ENCODE measurements around the gene OR6S1.
"Not testable (repeated sequence)": the region's sequence is repeated elsewhere in the genome, so short reads cannot be mapped to it uniquely, and the experiment has no call there.

OR6S1 gene

DNA sequence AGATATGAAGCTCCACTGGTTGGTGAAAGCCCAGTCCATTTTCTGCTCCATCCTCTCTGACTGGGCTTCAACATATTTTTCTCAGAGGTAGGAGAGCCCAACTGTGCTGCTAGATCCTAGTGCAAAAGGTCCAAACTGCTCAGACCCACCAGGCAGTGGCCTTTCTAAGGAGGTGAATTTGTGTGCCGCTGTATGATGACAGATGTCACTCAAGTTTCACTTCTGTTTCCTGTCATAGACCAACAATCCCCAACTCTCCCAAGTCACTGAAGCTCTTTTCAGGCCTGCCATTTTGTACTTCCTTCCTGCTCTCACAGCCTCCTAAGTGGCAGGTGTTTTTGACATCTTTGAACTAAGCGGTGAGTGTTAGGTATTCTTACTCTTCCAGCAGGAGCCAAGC is 26.5 kb upstream of the OR6S1 start:
- no peak for DNase-seq

DNA sequence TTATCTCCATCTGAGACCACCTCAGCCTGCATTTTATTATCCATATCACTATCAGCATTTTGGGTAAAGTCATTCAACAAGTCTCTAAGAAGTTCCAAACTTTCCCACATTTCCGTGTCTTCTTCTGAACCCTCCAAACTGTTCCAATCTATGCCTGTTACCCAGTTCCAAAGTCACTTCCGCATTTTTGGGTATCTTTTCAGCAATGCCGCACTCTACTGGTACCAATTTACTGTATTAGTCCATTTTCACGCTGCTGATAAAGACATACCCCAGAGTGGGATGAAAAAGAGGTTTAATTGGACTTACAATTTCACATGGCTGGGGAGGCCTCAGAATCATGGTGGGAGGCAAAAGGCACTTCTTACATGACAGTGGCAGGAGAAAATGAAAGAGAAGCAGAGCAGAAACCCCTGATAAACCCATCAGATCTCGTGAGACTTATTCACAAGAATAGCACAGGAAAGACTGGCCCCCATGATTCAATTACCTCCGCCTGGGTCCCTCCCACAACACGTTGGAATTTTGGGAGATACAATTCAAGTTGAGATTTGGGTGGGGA is 25.0 kb upstream of the OR6S1 start:
- not testable (repeated sequence) for DNase-seq

DNA sequence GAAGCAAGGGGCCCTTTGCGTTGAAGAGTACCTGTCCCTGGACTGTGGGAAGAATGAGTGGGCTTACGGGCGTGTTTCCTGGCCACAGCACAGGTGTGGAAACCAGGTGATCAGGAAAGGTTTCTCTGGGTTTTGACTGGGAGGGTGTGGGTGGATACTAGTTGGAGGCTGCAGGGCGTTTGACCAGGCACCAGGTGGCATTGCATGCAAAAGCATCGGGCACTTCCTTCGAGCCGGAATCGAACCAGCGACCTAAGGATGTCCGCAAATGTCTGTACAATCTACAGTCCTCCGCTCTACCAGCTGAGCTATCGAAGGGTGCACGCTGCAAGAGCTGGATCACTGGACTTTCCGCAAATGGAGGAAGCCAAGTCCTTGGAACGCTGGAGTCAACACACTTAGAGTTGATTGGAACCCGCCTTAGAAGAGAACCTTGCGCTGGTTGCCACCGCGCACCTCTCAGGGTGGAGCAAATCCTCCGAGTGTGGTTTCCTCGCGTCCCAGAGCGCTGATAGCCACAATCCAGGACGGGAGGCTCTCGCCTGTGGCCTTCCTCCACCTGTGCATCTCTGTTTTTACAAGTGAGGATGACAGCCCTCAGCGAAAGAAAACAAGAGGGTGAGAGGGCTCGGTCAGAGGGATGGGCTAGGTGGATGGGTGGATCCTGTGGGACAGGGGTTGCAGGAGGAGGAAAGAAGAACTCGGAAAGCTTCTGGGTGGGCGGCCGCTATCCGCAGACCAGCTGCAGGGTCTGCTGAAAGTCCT is 21.7 kb upstream of the OR6S1 start:
- peak; percentile 81 for DNase-seq

DNA sequence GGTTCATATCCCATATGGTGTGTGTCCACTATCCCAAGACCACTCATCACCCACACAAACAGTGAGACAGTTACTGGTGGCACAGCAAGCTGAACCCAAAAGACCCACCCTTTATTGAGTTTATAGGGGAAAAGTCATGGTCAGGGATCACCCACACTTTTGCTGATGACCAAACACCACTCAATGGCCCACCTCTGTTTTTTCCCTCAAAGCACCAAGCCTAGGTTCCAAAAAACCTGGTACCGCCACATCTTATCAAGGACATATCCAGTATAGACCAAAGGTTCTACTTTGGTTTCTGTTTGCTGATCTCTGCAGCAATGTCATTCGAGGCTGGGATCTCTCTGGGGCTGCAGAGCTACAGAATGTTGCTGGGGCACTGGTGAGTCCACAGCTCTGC is 19.7 kb upstream of the OR6S1 start:
- no peak for DNase-seq

DNA sequence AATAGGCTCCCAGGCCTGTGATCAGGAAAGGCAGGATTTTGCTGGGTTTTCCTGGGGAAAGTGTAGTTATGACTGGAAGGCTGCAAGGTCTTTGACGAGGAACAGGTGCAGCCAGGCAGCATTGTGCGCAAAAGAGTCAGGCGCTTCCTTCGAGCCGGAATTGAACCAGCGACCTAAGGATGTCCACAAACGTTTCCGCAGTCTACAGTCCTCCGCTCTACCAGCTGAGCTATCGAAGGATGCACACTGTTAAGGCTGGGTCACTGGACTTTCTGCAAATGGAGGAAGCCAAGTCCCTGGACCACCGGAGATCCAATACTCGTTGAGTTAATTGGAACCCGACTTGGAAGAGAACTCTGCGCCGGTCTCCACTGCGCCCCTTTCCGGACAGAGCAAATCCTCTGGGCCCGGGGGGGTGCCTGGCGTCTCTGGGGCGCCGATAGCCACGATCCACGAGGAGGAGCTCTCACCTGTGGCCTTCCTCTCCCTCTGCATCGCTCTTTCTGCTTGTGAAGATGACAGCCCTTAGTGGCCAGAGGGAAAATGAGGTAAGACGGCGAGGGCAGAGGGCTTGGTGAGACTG is 18.4 kb upstream of the OR6S1 start:
- no peak for DNase-seq

DNA sequence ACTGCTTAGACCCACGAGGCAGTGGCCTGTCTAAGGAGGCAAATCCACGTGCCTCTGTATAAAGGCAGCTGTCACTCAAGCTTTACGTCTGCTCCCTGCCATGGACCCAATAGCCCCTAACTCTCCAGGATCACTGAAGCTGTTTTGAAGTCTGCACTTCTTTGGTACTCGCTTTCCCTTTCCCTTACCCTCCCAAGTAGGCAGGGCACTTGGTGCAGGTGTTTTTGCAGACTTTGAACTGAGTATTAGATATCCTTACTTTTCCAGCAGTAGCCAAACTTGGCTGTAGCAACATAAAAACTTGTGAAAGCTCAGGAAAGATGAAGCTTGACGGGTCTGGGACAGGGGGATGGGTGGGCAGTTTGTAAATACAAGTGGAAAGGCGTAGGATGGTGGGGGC is 17.8 kb upstream of the OR6S1 start:
- DNase-seq: no peak

DNA sequence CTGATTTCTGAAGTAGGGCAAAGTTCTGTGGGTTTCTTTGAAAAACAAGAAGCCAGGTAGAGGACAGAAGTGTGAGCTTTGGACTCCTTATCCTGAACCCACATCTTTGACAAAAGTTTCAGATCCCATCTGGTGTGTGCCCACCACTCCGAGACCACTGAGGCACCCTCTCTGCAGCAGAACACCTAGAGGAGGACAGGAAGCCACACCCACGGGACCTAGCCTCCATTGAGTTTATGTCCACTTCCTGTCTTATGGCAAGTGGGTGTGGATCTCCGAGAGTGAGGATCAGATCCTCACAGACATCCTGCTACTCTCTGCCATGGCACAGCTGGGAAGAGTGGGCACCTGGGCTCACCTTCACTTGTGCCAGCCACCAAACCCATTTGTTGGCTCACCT is 16.8 kb upstream of the OR6S1 start:
- no peak for DNase-seq

DNA sequence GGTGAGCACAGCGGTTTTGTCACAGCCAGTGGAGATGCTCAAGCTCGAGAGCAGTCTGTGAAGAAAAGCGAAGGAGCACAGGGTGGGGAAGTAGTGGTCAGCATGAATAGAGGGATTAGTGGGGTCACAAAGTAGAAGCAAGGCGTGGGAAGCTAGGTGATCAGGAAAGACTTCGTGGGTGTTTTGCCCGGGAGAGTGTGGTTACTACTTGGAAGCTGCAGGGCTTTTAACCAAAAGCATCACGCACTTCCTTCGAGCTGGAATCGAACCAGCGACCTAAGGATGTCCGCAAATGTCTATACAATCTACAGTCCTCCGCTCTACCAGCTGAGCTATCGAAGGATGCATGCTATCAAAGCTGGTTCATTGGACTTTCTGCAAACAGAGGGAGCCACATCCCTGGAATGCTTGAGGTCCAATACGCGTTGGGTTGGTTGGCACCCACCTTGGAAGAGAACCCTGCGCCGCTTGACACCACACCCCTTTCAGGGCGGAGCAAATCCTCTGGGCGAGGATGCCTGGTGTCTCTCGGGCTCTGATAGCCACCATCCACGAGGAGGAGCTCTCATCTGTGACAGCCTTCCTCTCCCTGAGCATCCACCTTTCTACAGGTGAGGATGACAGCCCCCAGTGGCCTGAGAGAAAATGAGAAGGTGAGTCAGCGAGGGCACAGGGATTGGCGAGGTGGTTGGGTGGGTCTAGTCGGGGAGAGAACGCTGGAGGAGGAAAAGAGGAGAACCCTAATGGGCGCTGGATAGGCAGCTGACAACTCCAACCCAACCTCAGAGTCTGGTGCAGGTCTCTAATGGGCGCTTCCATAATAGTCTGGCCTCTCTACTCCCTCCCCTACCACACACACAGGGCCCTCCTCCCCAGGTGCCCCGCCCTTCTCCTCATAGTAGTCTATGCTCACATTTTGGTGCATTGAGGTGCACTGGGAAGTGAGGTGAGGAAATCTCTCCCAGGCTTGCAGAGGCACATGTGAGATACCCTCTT is 16.0 kb upstream of the OR6S1 start:
- DNase-seq: peak; percentile 31

DNA sequence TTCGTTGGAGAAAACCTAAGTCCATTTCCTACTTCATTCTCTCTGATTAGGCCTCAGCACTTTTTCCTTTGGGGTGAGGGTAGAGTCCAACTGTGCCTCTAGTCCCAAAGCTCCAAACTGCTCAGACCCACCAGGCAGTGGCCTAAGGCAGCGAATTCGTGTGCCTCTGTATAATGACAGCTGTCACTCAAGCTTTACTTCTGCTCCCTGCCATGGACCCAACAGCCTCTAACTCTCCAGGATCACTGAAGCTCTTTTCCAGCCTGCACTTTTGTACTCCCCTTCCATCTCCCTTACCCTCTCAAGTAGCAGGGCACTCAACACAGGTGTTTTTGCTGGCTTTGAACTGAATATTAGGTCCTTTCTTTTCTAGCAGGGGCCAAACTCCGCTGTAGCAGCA is 14.8 kb upstream of the OR6S1 start:
- no peak for DNase-seq

DNA sequence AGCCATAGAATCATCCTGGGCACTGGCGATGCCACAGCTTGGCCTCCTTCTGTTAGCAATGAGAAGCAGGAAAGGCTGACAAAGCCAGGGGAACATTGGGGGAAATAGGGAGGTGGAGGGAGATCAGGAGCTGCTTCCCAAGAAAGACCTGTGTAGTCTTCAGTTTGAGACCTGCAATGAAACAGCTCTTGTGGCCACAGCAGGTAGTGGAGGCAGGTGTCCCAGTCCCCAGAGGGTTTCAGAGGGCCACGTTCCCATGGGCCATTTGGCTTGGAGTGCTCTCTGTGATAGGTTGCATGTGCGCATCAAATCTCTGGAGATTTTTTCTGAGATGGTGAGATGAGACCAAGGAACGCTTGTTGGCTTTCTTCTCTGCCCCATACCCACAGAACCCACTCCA is 14.4 kb upstream of the OR6S1 start:
- no peak for DNase-seq

DNA sequence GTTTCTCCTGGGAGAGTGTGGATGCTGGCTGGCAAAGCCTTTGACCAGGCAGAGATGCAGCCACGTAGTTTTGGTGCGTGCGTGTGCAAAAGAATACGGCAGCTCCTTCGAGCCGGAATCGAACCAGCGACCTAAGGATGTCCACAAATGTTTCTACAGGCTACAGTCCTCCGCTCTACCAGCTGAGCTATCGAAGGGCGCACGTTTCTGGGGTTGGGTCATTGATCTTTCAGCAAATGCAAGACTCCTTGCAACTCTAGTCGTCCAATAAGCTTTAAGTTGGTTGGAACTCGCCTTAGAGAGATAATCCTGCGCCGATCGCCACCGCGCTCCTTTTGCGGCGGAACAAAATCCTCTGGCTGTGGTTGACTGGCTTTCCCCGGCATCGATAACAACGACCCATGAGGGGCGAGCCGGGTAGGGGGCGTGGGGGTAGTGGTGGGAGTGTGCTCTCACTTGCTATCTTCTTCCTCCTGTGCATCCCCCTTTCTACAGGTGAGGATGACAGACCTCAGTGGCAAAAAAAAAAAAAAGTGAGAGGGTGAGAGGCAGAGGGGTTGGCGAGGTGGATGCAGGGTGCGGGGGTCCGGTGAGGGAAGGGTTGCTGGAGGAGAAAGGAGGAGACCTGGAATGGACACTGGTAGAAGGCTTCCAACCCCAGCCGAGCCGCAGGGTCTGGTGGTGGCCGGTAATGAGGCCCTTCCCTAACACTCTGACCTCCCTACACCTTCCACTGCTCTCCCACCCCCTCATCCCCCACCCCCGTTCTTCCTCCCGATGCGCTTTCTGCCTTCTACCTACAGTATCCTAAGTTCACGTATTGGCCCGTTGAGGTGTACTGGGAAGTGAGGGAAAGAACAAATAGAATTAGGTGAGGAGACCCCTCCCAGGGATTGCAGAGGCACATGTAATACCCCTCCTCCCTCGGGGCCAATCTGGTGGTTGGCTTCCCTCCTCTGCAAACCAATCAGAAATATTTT is 11.8 kb upstream of the OR6S1 start:
- DNase-seq: peak; percentile 56

DNA sequence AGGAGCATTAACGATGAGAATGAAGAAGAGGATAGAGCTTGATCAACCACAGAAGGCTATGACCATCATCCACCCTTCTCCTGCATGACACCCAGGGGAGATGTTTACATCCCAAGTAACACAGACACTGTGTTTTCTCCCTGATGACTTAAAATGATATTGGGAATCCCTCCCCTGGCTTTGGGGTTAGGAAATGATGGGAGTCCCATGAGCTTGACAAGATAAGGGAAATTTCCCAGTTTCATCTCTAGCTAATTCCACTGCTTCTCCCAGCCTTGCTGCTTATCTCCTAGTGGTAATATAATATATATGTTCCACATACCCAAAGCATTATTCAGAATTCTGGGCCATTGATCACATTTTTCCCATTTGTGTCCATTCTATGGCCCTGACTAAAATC is 4.0 kb upstream of the OR6S1 start:
- DNase-seq: no peak

DNA sequence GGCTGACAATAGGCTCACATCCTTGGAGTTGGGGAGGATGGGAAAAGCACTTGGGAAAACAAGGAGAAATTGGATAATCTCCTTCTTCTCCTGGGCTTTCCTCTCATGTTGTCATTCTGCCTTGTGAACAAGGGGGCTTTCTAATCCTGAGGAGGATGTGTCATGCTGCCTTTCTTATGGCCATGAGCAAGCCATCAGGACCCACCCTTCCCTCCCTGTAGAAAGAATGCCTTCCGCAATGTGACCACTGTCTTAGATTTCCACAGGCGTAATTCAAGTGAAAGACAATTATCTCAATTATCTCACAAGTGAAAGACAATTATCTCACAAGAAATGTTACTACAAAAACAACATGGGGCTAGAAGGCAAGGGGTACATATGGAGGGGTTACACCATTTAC is 3.0 kb upstream of the OR6S1 start:
- DNase-seq: no peak

DNA sequence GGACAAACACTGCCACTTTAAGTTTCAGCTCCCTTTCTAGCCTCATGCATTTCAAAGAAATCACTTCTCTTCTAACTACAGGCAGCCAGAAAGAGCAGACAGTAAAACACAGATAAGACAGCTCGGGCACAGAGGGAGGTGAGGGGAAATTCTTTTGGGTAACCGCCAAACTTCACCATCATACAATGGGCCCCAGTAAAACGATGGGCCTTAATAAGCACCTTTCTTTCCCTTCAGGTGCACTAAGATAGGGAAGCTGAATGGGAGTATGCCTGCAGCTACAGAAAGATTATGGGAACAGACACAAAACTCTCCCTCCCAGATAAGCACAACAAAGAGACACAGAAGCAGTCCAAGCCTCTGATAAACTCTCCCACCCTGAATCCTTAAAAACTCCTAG is 1.3 kb upstream of the OR6S1 start:
- not testable (repeated sequence) for DNase-seq

DNA sequence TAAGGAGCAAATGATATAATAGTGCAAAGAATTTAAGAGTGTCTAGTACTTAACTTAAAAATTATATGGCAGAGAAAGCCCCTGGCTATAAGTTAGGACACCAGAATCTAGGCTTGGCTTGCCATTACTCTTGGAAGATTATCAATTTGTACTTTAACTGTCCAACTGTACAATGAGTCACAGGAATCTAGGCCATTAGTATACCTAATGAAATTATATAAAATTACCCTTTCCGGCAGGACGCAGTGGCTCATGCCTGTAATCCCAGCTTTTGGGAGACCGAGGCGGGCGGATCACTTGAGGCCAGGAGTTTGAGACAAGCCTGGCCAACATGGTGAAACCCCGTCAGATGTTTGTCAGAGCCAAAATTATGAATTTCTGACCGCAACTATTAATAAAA is 691 bp upstream of the OR6S1 start:
- DNase-seq: no peak

DNA sequence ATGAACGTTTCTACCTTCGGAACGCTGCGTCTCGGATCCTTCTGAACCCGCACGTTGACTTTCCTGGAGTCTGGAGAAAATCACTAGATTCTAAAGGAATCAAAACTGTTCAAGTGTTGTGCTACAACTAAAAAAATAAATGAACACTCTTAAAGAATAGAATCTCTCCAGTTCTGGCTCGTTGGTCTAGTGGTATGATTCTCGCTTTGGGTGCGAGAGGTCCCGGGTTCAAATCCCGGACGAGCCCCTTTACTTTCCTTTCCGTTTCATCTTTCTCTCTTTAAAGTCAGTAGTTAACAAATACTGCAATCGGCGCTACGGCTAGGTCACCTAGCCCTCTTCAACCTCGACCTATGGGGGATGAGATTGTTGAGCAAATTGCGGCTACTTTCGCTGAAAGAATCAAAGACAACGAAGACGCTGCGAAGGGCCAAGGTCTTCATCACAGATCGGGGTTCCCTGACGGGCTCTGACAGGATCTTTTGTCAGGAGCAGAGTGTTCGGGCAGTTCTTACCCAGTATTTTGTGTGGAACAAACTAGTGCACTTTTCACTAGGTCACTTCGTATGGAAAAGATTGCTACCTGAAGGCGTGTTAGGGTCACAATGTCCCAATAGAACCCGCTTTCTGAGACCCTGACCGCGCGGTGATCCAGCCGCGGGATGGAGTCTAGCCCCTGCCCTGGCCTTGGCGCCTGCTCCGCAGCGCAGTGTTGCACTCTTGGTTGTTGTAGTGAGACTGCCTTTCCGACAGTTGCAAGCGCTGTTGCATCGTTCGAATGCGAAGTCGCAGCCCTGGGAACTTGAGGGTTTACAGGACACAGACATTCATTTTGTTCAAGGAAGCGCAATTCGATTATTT is 8.4 kb downstream of the OR6S1 start:
- peak; percentile 62 for DNase-seq

DNA sequence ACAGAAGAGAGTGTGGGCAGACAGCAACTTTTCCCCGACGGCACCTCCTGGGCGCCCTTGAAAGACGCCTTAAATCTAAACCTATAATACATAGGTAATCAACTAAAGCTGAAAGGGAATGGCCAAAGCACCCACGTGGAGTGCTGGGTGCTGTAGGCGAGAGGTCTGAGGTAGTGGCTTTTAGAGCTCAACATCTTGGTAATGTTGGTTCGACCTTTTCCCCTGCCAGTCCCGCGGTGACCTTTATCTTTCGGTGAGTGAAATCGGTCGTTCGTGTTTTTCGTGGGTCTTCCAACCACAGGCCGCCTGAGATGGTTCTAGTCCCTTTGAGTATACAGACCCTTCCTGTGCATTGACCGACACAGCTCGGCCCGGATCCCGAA is 9.1 kb downstream of the OR6S1 start:
- peak; percentile 28 for DNase-seq

DNA sequence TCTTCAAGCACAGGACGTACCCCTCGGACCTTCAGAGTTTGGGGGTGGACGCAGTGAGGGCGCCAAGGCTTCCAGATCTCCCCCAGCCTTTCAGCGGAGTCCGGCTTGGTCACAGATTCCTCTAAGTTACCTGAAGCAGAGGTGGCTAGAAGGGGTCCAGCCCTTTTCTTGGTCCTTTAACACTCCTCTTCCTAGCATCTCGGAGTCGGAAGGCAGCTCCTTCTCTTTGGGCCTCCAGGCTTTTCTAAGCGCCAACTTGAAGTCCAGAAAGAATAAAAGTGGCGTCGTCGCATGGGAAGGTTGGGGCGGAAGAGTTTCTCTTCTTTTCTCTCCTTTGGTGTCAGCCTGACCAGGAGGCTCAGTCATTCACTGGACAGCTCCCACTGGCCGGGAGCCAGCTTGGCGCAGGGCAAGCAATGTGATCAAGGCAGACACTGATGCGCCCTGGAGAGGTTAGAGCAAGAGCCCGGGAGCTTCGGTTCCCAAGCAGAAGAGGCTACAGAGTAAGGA is 9.6 kb downstream of the OR6S1 start:
- DNase-seq: no peak

DNA sequence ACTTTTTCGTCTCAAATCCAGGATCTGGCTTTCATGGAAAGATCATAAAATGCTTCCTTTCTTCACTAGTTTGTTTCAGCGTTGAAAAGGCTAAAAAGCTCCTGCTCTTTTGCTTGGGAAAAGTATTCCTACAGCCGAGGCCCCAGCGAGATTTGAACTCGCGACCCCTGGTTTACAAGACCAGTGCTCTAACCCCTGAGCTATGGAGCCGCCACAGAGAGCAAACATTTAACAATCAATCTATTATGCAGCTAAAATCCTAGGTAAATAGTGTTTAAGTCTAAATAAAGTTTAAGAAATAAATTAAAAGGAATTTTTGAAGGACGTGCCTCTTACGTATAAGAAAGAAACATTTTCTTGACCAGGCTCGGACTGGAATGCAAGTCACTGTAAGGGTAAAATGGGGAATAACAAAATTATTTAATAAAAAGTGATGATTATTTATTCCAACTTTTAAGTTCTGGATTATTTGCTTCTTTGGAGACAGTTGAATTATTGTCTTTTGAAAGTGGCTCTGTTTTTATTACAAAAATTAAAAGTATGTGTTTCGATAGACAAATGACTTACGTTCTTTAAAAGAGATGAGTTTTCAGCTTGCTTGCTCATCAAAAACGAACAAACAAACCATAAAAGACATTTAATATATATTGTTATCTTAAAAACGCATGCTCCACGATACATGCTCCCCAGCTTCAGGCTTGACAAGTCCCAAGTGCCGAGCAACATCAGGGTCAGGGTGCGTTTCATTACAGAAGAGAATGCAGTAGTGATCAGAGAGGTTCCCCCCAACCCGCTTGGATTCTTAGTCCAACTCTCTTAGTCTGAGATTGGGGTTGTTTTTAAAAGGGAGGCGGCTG is 10.2 kb downstream of the OR6S1 start:
- peak; percentile 52 for DNase-seq

All from activated naive CD4-positive, alpha-beta T cell treated with Interleukin-2 at 50 U/mL for 16 hours (primary cell).